Ishikawa (cell line): Measurements from ENCODE around the gene PREP.

Experiments used
- CEBPB ChIP-seq: IDR thresholded peaks from 2 replicates; pipeline ENCODE4 v1.6.1; 2012
- CREB1 ChIP-seq: IDR thresholded peaks from 2 replicates; pipeline ENCODE4 v1.6.1; 2012; ENCODE audit warnings: low read depth
- EGR1 ChIP-seq: IDR thresholded peaks from 2 replicates; pipeline ENCODE4 v1.6.1; 2012
- EP300 ChIP-seq: IDR thresholded peaks from 2 replicates; pipeline ENCODE4 v1.6.1; 2012; ENCODE audit warnings: borderline replicate concordance
- FOXM1 ChIP-seq: IDR thresholded peaks from 2 replicates; pipeline ENCODE4 v1.6.1; 2012; ENCODE audit warnings: low read depth, borderline replicate concordance
- NFIC ChIP-seq: IDR thresholded peaks from 2 replicates; pipeline ENCODE4 v1.6.1; 2012
- RAD21 ChIP-seq: IDR thresholded peaks from 2 replicates; pipeline ENCODE4 v1.6.1; 2012; ENCODE audit warnings: low read depth
- TAF1 ChIP-seq: IDR thresholded peaks from 2 replicates; pipeline ENCODE4 v1.6.1; 2012; ENCODE audit warnings: low read depth, mild to moderate bottlenecking
- TCF12 ChIP-seq: IDR thresholded peaks from 2 replicates; pipeline ENCODE4 v1.6.1; 2012; ENCODE audit warnings: low read depth
- TEAD4 ChIP-seq: IDR thresholded peaks from 2 replicates; pipeline ENCODE4 v1.6.1; 2012
- YY1 ChIP-seq: IDR thresholded peaks from 2 replicates; pipeline ENCODE4 v1.6.1; 2012; ENCODE audit warnings: low read depth
- ZBTB7A ChIP-seq: IDR thresholded peaks from 2 replicates; pipeline ENCODE4 v1.6.1; 2012; ENCODE audit warnings: low read depth
- TF ChIP-seq, protein P1 (sequence below): IDR thresholded peaks from 2 replicates; pipeline ENCODE4 v1.6.1; 2012; ENCODE audit warnings: low read depth, mild to moderate bottlenecking
- TF ChIP-seq, protein P2 (sequence below): IDR thresholded peaks from 2 replicates; pipeline ENCODE4 v1.6.1; 2012
- TF ChIP-seq, protein P3 (sequence below): IDR thresholded peaks from 2 replicates; pipeline ENCODE4 v1.6.1; 2012

The PREP gene

DNA sequence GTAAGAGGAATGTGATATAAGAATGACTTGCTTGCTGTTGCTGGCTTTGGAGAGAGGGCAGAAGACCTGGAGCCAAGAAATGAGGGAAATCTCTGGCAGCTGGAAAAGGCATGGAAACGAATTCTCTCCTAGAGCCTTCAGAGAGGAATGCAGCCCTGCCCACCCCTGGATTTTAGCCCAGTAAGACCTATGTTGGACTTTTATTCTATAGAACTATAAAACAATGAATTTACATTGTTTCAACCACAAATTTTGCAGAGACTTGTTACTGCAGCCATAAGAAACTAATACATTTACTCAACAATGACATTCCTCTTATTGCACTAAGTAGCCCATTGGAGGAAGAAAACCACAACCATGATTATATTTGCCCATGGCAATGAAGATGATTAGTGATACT, 39.5 kb upstream of the PREP start:
- TF ChIP-seq RAD21, result no peak
- no peak for TF ChIP-seq CEBPB
- TF ChIP-seq EP300, result no peak
- no peak for TF ChIP-seq NFIC
- TF ChIP-seq TCF12, result no peak
- TF ChIP-seq FOXM1, result no peak
- no peak for TF ChIP-seq YY1
- TF ChIP-seq, protein P1, sequence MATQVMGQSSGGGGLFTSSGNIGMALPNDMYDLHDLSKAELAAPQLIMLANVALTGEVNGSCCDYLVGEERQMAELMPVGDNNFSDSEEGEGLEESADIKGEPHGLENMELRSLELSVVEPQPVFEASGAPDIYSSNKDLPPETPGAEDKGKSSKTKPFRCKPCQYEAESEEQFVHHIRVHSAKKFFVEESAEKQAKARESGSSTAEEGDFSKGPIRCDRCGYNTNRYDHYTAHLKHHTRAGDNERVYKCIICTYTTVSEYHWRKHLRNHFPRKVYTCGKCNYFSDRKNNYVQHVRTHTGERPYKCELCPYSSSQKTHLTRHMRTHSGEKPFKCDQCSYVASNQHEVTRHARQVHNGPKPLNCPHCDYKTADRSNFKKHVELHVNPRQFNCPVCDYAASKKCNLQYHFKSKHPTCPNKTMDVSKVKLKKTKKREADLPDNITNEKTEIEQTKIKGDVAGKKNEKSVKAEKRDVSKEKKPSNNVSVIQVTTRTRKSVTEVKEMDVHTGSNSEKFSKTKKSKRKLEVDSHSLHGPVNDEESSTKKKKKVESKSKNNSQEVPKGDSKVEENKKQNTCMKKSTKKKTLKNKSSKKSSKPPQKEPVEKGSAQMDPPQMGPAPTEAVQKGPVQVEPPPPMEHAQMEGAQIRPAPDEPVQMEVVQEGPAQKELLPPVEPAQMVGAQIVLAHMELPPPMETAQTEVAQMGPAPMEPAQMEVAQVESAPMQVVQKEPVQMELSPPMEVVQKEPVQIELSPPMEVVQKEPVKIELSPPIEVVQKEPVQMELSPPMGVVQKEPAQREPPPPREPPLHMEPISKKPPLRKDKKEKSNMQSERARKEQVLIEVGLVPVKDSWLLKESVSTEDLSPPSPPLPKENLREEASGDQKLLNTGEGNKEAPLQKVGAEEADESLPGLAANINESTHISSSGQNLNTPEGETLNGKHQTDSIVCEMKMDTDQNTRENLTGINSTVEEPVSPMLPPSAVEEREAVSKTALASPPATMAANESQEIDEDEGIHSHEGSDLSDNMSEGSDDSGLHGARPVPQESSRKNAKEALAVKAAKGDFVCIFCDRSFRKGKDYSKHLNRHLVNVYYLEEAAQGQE, result no peak
- no peak for TF ChIP-seq TAF1
- no peak for TF ChIP-seq CREB1
- no peak for TF ChIP-seq TEAD4
- TF ChIP-seq, protein P2, sequence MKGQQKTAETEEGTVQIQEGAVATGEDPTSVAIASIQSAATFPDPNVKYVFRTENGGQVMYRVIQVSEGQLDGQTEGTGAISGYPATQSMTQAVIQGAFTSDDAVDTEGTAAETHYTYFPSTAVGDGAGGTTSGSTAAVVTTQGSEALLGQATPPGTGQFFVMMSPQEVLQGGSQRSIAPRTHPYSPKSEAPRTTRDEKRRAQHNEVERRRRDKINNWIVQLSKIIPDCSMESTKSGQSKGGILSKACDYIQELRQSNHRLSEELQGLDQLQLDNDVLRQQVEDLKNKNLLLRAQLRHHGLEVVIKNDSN, result no peak
- no peak for TF ChIP-seq EGR1
- TF ChIP-seq, protein P3, sequence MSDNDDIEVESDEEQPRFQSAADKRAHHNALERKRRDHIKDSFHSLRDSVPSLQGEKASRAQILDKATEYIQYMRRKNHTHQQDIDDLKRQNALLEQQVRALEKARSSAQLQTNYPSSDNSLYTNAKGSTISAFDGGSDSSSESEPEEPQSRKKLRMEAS, result no peak
- no peak for TF ChIP-seq ZBTB7A

DNA sequence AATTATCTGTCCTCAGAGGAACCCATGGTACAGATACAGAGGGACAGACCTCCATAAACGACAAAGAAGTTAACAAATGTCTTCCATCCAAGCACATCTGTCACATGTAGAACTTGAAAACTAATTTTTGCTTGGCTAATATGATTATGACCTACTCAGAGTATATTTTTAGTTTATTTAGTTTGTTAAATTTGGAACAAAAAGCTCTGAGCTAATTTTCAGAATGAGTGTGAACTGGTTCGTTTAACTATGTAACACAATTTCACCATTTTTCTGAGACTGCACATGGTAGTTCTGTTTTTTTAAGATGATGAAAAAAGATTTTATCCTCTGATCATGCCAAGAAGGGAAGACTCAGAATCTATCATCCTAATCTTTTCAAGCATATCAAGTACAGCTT, 34.4 kb upstream of the PREP start:
- TF ChIP-seq CREB1 (no peak), TEAD4 (no peak), NFIC (no peak), CEBPB (no peak), TCF12 (no peak), FOXM1 (no peak), EGR1 (no peak), EP300 (no peak), TAF1 (no peak)
- TF ChIP-seq, protein P3, result no peak
- TF ChIP-seq, protein P2, result no peak

DNA sequence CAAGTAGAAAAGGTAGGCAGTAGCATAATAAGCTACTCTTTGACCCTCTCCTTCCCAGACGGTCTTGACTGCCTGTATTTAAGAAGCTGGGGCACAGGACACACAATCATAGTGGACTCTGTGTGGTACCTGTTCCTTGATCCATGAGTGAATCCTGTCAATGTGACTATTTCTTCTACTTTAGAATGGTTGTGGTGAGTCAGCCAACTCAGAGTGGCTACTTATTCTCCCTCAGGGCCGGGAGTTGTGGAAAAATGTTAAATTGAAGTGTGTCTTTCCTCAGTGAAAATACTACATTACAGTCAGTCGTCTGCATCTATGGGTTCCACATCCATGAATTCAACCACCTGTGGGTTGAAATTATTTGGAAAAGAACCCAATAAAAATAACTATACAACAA, 30.8 kb upstream of the PREP start:
- no peak for TF ChIP-seq RAD21
- no peak for TF ChIP-seq YY1
- no peak for TF ChIP-seq TCF12
- no peak for TF ChIP-seq ZBTB7A
- no peak for TF ChIP-seq TEAD4
- no peak for TF ChIP-seq EP300
- TF ChIP-seq FOXM1, result no peak
- no peak for TF ChIP-seq CREB1
- TF ChIP-seq, protein P2, result no peak
- no peak for TF ChIP-seq EGR1

DNA sequence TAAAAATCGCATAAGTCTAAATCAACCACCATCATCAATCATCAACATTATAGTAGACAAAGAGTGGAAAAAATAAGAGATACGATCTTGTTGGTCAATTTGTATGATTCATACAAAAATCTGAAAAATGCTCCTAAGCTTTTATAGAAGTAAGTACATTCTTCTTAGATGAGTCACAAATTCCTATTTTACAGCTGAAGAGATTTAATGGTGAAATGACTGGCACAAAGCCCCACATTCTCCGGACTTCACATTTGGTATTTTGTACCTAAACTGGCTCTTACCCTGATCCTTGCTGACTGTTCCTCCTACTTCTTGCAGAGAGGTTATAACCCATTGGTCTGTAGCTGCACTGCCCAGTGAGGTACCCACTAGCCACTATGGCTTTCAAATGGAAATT, 29.9 kb upstream of the PREP start:
- TF ChIP-seq, protein P2, result no peak
- TF ChIP-seq RAD21 (peak; percentile 15; the same call in 1 of the 2 replicates), ZBTB7A (no peak), EGR1 (no peak), TEAD4 (peak; percentile 95), TAF1 (no peak), NFIC (peak; percentile 84), CEBPB (peak; percentile 60; the same call in 1 of the 2 replicates), EP300 (peak; percentile 78), FOXM1 (peak; percentile 84), CREB1 (no peak), YY1 (no peak), TCF12 (peak; percentile 70)
- TF ChIP-seq, protein P1, result no peak
- TF ChIP-seq, protein P3, result no peak

DNA sequence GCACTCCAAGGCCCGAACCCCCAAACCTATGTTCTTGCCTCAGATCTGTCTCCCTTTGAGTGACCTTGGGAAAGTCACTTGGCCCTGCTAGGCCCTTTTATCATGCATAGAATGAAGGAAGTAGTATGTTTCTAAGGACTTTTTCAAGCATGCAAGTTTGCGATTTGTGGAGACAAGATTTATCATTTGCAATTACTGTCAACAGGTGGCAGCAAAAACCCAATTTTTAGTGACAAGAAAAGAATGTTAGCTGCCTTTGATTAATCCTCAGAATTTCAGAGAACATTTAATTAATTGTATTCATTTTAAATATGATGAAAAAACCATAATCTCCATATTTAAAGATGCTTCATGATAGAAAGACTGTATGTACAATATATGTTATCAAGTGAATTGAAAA, 28.3 kb upstream of the PREP start:
- no peak for TF ChIP-seq EP300
- TF ChIP-seq RAD21, result peak; percentile 70
- TF ChIP-seq, protein P2, result no peak
- no peak for TF ChIP-seq CREB1
- no peak for TF ChIP-seq FOXM1
